Muscle layer of duodenum (tissue), 2 donors: ENCODE data around the gene ANO1.

ENCODE experiments used
- H3K27ac ChIP-seq: one replicate; pipeline ENCODE4 v1.7.0; 2013; ENCODE audit warnings: mild to moderate bottlenecking, low read length
- H3K27me3 ChIP-seq: one replicate; pipeline ENCODE4 v1.7.0; 2013; ENCODE audit warnings: low read depth, mild to moderate bottlenecking, control low read depth, low read length
- H3K36me3 ChIP-seq, 2 donors: one replicate each; pipeline ENCODE4 v1.7.0; 2013; ENCODE audit warnings: low read length in 2 of 2, control low read depth in 1 of 2, mild to moderate bottlenecking in 1 of 2; ENCODE audit not compliant: insufficient read depth in 2 of 2, control insufficient read depth in 1 of 2
- H3K4me1 ChIP-seq, 2 donors: one replicate each; pipeline ENCODE4 v1.7.0; 2013; ENCODE audit warnings: low read length in 2 of 2, mild to moderate bottlenecking in 2 of 2, control low read depth in 1 of 2, moderate library complexity in 1 of 2; ENCODE audit not compliant: insufficient read depth in 2 of 2, control insufficient read depth in 1 of 2
- H3K4me3 ChIP-seq, 2 donors: one replicate each; pipeline ENCODE4 v1.7.0; 2013; ENCODE audit warnings: low read length in 2 of 2, low read depth in 1 of 2, mild to moderate bottlenecking in 1 of 2
- H3K9me3 ChIP-seq, 2 donors: one replicate each; pipeline ENCODE4 v1.7.0; 2013; ENCODE audit warnings: low read length in 2 of 2, control low read depth in 1 of 2, mild to moderate bottlenecking in 1 of 2; ENCODE audit not compliant: control insufficient read depth in 1 of 2
- donor health status: healthy.

The ANO1 gene

DNA sequence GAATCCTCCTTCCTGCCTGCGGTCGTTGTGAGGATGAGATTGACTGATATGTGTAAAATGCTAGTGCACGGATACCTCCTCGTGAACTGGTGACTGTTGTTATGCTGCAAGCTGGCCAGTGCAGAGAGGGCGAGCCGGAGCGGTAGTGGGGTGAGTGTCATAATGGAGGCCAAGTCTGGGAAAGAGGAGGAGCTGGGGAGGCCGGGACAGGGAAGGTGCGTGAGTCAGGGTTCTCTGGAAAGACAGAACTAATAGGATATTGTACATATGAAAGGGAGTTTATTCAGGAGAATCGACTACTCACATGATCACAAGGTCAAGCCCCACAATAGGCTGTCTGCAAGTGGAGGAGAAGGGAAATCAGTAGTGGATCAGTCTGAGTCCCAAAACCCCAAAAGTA is 68.2 kb downstream of the ANO1 start:
- H3K4me1 ChIP-seq: peaks cover 0 to 8% of the 10 kb centered on the region in 2 donors
- no peaks in the 10 kb centered on the region for H3K36me3 ChIP-seq
- no peak overlapping the region for H3K27ac ChIP-seq
- no peaks in the 10 kb centered on the region for H3K9me3 ChIP-seq
- peaks cover 6% of the 10 kb centered on the region for H3K27me3 ChIP-seq
- no peak overlapping the region for H3K4me3 ChIP-seq

- H3K4me3 ChIP-seq: no peak overlapping the region
- H3K36me3 ChIP-seq: no peaks in the 10 kb centered on the region
- H3K27me3 ChIP-seq: peaks cover 6% of the 10 kb centered on the region
- no peak overlapping the region for H3K27ac ChIP-seq
- H3K9me3 ChIP-seq: no peaks in the 10 kb centered on the region
- H3K4me1 ChIP-seq: peaks cover 0 to 2% of the 10 kb centered on the region in 2 donors
Observed at GRCh38 chr11:70146895-70147520, 68.9 kb downstream of the ANO1 start.

- Histone ChIP-seq H3K27me3 (peaks cover 6% of the 10 kb centered on the region), H3K27ac (no peak overlapping the region), H3K9me3 (no peaks in the 10 kb centered on the region), H3K4me3 (no peak overlapping the region), H3K36me3 (no peaks in the 10 kb centered on the region), H3K4me1 (no peaks in the 10 kb centered on the region)
Observed at GRCh38 chr11:70147668-70148067, 69.6 kb downstream of the ANO1 start.

- no peak overlapping the region for H3K4me3 ChIP-seq
- H3K9me3 ChIP-seq: no peaks in the 10 kb centered on the region
- H3K4me1 ChIP-seq: no peaks in the 10 kb centered on the region
- no peaks in the 10 kb centered on the region for H3K36me3 ChIP-seq
- H3K27me3 ChIP-seq: no peaks in the 10 kb centered on the region
- H3K27ac ChIP-seq: no peak overlapping the region
Observed at GRCh38 chr11:70151671-70152070, 73.6 kb downstream of the ANO1 start.

GRCh38 chr11:70153133-70153727 is 75.1 kb downstream of the ANO1 start:
- Histone ChIP-seq H3K27ac (no peak overlapping the region), H3K9me3 (no peaks in the 10 kb centered on the region), H3K4me3 (no peak overlapping the region), H3K27me3 (no peaks in the 10 kb centered on the region), H3K36me3 (no peaks in the 10 kb centered on the region), H3K4me1 (no peaks in the 10 kb centered on the region)

- H3K27ac ChIP-seq: no peak overlapping the region
- H3K9me3 ChIP-seq: no peaks in the 10 kb centered on the region
- no peaks in the 10 kb centered on the region for H3K36me3 ChIP-seq
- no peak overlapping the region for H3K4me3 ChIP-seq
- no peaks in the 10 kb centered on the region for H3K4me1 ChIP-seq
- H3K27me3 ChIP-seq: no peaks in the 10 kb centered on the region
Observed at GRCh38 chr11:70155386-70155785, 77.3 kb downstream of the ANO1 start.

DNA sequence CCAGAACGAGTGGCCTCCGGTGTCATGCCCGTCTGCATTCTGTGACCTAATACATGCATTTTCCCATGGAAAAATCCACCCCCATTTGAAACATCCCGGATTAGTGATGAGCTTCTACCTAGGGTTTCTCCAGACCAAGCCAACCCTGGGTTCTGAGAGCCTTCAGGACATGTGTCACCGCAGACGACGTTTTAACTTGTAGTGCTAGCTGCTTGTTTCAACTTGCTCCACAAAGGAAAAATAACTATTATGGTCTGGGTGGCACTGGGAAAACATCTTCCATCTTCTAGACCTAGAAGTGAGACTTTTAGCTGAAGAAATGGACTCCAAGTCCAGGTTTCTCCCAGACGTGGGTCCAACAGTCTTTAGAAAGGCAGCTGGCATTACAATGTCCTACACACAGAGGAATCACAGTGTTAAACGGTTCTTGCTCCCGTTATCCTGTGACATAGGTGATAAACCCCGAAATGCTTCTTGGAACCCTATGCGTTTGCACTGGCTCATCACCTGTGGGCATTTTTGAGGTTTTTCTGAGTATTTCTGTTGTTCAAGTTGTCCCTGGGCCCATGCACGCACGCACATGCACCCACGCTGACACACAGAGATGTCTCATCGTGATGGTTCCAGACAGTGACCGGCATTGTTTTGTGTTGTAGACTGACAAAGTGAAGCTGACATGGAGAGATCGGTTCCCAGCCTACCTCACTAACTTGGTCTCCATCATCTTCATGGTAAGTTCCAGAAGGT is 78.3 kb downstream of the ANO1 start:
- no peak overlapping the region for H3K4me3 ChIP-seq
- H3K9me3 ChIP-seq: no peaks in the 10 kb centered on the region
- no peaks in the 10 kb centered on the region for H3K4me1 ChIP-seq
- no peak overlapping the region for H3K27ac ChIP-seq
- H3K36me3 ChIP-seq: no peaks in the 10 kb centered on the region
- H3K27me3 ChIP-seq: no peaks in the 10 kb centered on the region

- no peak overlapping the region for H3K4me3 ChIP-seq
- H3K9me3 ChIP-seq: no peaks in the 10 kb centered on the region
- H3K27me3 ChIP-seq: no peaks in the 10 kb centered on the region
- H3K27ac ChIP-seq: no peak overlapping the region
- no peaks in the 10 kb centered on the region for H3K36me3 ChIP-seq
- H3K4me1 ChIP-seq: no peaks in the 10 kb centered on the region
Observed at GRCh38 chr11:70158201-70158600, 80.1 kb downstream of the ANO1 start.

- no peaks in the 10 kb centered on the region for H3K9me3 ChIP-seq
- no peaks in the 10 kb centered on the region for H3K27me3 ChIP-seq
- H3K4me3 ChIP-seq: no peak overlapping the region
- no peak overlapping the region for H3K27ac ChIP-seq
- no peaks in the 10 kb centered on the region for H3K4me1 ChIP-seq
- no peaks in the 10 kb centered on the region for H3K36me3 ChIP-seq
Observed at GRCh38 chr11:70158757-70159389, 80.8 kb downstream of the ANO1 start.

- Histone ChIP-seq H3K27ac (no peak overlapping the region), H3K27me3 (no peaks in the 10 kb centered on the region), H3K36me3 (no peaks in the 10 kb centered on the region), H3K4me3 (no peak overlapping the region), H3K4me1 (no peaks in the 10 kb centered on the region), H3K9me3 (no peaks in the 10 kb centered on the region)
Observed at GRCh38 chr11:70159627-70160570, 81.8 kb downstream of the ANO1 start.
